ENCODE results near the gene MTMR11. TPM values are rescaled to one million over a fixed set of nuclear protein-coding genes. Genes with fewer than 3 reads are reported as not detected.

MTMR11 gene
- total and polyA plus RNA-seq, 2 experiments from 2014 or later, result 2.4 to 3.6 TPM

DNA sequence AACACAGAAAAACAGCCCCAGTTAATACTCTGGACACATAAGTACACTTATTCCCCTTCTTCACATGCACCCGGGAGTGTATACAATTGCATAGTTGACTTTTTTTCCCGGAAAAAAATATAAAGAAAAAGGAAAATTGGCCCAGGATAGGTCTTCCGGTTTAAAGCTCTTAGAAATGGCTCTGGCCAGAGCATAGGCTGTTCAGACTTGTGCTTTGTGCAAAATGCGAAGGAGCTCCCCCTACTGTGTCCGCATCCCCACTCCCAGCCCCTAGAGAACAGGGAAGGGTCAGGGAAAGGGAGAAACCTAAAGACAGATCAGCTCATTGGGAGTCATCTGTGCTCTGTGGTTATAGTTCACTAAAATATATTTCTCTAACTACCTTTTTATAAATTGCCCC lies 5.5 kb upstream of the MTMR11 start:
- TF ChIP-seq, protein P1, sequence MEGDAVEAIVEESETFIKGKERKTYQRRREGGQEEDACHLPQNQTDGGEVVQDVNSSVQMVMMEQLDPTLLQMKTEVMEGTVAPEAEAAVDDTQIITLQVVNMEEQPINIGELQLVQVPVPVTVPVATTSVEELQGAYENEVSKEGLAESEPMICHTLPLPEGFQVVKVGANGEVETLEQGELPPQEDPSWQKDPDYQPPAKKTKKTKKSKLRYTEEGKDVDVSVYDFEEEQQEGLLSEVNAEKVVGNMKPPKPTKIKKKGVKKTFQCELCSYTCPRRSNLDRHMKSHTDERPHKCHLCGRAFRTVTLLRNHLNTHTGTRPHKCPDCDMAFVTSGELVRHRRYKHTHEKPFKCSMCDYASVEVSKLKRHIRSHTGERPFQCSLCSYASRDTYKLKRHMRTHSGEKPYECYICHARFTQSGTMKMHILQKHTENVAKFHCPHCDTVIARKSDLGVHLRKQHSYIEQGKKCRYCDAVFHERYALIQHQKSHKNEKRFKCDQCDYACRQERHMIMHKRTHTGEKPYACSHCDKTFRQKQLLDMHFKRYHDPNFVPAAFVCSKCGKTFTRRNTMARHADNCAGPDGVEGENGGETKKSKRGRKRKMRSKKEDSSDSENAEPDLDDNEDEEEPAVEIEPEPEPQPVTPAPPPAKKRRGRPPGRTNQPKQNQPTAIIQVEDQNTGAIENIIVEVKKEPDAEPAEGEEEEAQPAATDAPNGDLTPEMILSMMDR (conservative IDR thresholded peaks at IDR 0.05; ENCODE audit: low read depth in 2 of 2), result peak; percentile 56 to 67
- no peak for TF ChIP-seq NANOG (IDR thresholded peaks at IDR 0.05; ENCODE audit: borderline replicate concordance)
- TF ChIP-seq, protein P2, sequence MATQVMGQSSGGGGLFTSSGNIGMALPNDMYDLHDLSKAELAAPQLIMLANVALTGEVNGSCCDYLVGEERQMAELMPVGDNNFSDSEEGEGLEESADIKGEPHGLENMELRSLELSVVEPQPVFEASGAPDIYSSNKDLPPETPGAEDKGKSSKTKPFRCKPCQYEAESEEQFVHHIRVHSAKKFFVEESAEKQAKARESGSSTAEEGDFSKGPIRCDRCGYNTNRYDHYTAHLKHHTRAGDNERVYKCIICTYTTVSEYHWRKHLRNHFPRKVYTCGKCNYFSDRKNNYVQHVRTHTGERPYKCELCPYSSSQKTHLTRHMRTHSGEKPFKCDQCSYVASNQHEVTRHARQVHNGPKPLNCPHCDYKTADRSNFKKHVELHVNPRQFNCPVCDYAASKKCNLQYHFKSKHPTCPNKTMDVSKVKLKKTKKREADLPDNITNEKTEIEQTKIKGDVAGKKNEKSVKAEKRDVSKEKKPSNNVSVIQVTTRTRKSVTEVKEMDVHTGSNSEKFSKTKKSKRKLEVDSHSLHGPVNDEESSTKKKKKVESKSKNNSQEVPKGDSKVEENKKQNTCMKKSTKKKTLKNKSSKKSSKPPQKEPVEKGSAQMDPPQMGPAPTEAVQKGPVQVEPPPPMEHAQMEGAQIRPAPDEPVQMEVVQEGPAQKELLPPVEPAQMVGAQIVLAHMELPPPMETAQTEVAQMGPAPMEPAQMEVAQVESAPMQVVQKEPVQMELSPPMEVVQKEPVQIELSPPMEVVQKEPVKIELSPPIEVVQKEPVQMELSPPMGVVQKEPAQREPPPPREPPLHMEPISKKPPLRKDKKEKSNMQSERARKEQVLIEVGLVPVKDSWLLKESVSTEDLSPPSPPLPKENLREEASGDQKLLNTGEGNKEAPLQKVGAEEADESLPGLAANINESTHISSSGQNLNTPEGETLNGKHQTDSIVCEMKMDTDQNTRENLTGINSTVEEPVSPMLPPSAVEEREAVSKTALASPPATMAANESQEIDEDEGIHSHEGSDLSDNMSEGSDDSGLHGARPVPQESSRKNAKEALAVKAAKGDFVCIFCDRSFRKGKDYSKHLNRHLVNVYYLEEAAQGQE (IDR thresholded peaks at IDR 0.05; ENCODE audit: unreplicated experiment), result no peak
- no peak for TF ChIP-seq CREB1 (CRISPR knock-in tag; IDR thresholded peaks at IDR 0.05; ENCODE audit: low read depth)
- TF ChIP-seq JUNB (IDR thresholded peaks at IDR 0.05; ENCODE audit: unreplicated experiment), result no peak
- no peak for TF ChIP-seq ZNF331 (CRISPR knock-in tag; IDR thresholded peaks at IDR 0.05; ENCODE audit: low read depth)
- TF ChIP-seq POLR2AphosphoS5 (IDR thresholded peaks at IDR 0.05; ENCODE audit: low read depth), result no peak
- TF ChIP-seq, protein P3, sequence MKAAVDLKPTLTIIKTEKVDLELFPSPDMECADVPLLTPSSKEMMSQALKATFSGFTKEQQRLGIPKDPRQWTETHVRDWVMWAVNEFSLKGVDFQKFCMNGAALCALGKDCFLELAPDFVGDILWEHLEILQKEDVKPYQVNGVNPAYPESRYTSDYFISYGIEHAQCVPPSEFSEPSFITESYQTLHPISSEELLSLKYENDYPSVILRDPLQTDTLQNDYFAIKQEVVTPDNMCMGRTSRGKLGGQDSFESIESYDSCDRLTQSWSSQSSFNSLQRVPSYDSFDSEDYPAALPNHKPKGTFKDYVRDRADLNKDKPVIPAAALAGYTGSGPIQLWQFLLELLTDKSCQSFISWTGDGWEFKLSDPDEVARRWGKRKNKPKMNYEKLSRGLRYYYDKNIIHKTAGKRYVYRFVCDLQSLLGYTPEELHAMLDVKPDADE (IDR thresholded peaks at IDR 0.05), result no peak
- TF ChIP-seq, protein P4, sequence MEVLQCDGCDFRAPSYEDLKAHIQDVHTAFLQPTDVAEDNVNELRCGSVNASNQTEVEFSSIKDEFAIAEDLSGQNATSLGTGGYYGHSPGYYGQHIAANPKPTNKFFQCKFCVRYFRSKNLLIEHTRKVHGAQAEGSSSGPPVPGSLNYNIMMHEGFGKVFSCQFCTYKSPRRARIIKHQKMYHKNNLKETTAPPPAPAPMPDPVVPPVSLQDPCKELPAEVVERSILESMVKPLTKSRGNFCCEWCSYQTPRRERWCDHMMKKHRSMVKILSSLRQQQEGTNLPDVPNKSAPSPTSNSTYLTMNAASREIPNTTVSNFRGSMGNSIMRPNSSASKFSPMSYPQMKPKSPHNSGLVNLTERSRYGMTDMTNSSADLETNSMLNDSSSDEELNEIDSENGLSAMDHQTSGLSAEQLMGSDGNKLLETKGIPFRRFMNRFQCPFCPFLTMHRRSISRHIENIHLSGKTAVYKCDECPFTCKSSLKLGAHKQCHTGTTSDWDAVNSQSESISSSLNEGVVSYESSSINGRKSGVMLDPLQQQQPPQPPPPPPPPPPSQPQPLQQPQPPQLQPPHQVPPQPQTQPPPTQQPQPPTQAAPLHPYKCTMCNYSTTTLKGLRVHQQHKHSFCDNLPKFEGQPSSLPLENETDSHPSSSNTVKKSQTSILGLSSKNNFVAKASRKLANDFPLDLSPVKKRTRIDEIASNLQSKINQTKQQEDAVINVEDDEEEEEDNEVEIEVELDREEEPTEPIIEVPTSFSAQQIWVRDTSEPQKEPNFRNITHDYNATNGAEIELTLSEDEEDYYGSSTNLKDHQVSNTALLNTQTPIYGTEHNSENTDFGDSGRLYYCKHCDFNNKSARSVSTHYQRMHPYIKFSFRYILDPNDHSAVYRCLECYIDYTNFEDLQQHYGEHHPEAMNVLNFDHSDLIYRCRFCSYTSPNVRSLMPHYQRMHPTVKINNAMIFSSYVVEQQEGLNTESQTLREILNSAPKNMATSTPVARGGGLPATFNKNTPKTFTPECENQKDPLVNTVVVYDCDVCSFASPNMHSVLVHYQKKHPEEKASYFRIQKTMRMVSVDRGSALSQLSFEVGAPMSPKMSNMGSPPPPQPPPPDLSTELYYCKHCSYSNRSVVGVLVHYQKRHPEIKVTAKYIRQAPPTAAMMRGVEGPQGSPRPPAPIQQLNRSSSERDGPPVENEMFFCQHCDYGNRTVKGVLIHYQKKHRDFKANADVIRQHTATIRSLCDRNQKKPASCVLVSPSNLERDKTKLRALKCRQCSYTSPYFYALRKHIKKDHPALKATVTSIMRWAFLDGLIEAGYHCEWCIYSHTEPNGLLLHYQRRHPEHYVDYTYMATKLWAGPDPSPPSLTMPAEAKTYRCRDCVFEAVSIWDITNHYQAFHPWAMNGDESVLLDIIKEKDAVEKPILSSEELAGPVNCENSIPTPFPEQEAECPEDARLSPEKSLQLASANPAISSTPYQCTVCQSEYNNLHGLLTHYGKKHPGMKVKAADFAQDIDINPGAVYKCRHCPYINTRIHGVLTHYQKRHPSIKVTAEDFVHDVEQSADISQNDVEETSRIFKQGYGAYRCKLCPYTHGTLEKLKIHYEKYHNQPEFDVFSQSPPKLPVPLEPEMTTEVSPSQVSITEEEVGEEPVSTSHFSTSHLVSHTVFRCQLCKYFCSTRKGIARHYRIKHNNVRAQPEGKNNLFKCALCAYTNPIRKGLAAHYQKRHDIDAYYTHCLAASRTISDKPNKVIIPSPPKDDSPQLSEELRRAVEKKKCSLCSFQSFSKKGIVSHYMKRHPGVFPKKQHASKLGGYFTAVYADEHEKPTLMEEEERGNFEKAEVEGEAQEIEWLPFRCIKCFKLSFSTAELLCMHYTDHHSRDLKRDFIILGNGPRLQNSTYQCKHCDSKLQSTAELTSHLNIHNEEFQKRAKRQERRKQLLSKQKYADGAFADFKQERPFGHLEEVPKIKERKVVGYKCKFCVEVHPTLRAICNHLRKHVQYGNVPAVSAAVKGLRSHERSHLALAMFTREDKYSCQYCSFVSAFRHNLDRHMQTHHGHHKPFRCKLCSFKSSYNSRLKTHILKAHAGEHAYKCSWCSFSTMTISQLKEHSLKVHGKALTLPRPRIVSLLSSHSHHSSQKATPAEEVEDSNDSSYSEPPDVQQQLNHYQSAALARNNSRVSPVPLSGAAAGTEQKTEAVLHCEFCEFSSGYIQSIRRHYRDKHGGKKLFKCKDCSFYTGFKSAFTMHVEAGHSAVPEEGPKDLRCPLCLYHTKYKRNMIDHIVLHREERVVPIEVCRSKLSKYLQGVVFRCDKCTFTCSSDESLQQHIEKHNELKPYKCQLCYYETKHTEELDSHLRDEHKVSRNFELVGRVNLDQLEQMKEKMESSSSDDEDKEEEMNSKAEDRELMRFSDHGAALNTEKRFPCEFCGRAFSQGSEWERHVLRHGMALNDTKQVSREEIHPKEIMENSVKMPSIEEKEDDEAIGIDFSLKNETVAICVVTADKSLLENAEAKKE (CRISPR knock-in tag; IDR thresholded peaks at IDR 0.05), result no peak
- Mint-ChIP-seq H3K27me3 (ENCODE audit: insufficient read depth, low read depth, poor library complexity) (peaks cover 9% of the 10 kb centered on the region), H3K36me3 (ENCODE audit: low read depth) (peaks cover 21% of the 10 kb centered on the region), H3K4me3 (no peak overlapping the region), H3K9me3 (no peaks in the 10 kb centered on the region), H3K4me1 (peaks cover 52% of the 10 kb centered on the region), H3K27ac (peak overlapping the region; percentile 78; the same call in 1 of the 2 replicates)
- peaks cover 13% of the 10 kb centered on the region; the same call in 1 of the 2 replicates for H3K36me3 ChIP-seq (ENCODE audit: insufficient read depth)
- peaks cover 9% of the 10 kb centered on the region; the same call in 1 of the 2 replicates for H3F3A ChIP-seq (replicated peaks; ENCODE audit: low read depth)
- H3K9me2 ChIP-seq (ENCODE audit: insufficient read depth), result no peaks in the 10 kb centered on the region
- H4K20me1 ChIP-seq (replicated peaks; ENCODE audit: insufficient read depth), result no peaks in the 10 kb centered on the region; the same call in 1 of the 2 replicates
- no peak overlapping the region for H3K4me3 ChIP-seq
- H3K79me2 ChIP-seq (replicated peaks; ENCODE audit: insufficient read depth), result no peaks in the 10 kb centered on the region
- ATAC-seq, result peak; percentile 83
- peaks cover 44% of the 10 kb centered on the region for H3K4me1 ChIP-seq (ENCODE audit: insufficient read depth)
- H3K27ac ChIP-seq (ENCODE audit: low read depth), result no peak overlapping the region
- no peaks in the 10 kb centered on the region for H3K27me3 ChIP-seq (ENCODE audit: insufficient read depth)
- H3K4me2 ChIP-seq, result no peak overlapping the region
- peak; percentile 77 for DNase-seq (ENCODE audit: low spot score)
- no peak overlapping the region for H2AFZ ChIP-seq

Data from GM23338 (cell line).